ENCODE measurements around the gene CGAS.
A peak's percentile ranks its signal among the peaks of the same experiment; 100 is the strongest.

The CGAS gene

DNA sequence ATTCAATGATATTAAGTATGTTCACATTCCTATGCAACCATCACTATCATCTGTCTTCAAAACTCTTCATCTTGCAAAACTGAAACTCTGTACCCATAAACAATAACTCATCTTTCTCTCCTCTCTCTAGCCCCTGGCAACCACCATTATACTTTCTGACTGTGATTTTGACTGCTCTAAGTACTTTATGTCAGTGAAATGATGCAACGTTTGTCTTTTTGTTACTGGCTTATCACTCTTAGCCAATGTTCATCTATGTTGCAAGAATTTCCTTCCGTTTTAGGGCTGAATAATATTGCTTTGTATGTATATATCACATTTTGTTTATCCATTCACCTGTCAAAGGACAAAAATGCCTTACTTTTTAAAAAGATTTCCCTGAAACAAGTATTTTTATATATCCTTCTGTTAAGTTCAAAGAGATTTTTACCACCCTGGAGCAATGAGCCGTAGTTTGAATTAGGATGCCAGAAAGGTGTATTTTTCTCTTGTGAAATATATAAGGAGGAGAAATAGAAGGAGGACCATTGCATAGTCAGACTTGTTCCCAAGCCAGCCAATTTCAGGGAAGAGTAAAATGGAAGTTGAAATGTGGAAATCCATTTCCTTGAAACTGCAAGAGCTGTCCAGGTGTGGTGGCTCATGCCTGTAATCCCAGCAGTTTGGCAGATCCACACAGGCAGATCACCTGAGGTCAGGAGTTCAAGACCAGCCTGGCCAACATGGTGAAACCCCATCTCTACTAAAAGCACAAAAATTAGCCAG lies 4.0 kb upstream of the CGAS start:
- Mint-ChIP-seq H3K4me1 (peaks cover 7% of the 10 kb centered on the region), H3K27me3 (no peaks in the 10 kb centered on the region), H3K9me3 (no peaks in the 10 kb centered on the region), H3K4me3 (no peak overlapping the region), H3K27ac (ENCODE audit: low read depth) (no peak overlapping the region), H3K36me3 (ENCODE audit: insufficient read depth) (peaks cover 9% of the 10 kb centered on the region)
- DNase-seq (ENCODE audit: low spot score in 2 of 2), result no peak
- no peak for ATAC-seq (replicated peaks; ENCODE audit: extremely low read depth, poor library complexity, severe bottlenecking)

DNA sequence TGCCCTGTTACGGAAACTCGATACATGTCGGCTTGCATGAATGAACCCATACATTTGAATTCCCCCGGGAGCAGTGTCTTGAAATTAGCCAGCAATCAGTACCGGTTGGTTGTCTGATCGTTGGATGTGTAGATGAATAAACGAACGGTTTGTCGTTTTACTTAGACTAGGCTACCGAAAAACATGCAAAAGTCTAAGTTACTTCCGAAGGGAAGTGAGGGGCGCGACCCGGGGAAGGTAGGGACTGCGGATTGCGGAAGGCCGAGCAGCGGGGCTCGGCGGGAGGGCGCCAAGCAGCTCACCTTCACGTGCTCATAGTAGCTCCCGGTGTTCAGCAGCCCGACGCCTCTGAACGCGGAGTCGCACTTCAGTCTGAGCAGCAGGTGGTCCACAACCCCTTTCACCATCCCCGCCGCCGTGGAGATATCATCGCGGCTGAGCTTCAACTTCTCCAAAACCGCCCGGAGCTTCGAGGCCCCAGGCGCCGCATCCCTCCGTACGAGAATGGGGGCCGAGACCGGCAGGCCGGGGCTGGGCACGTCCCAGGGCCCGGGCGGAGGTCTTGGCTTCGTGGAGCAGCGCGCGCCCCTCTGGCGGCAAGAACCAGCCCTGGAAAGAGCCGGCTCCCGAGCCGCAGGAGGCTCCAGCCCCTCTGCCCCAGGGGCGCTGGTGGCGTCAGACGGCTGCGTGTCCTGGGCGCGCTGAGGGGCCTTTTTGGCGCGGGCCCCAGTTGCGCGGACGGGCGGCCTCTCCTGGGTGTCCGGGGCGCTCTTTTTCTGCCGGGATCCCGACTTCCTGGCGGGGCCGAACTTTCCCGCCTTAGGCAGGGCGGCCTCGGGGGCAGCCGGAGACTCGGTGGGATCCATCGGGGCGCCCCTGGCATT lies 632 bp downstream of the CGAS start:
- Mint-ChIP-seq H3K4me3 (peak overlapping the region; percentile 93), H3K27me3 (no peaks in the 10 kb centered on the region), H3K4me1 (peaks cover 21% of the 10 kb centered on the region), H3K9me3 (no peaks in the 10 kb centered on the region), H3K27ac (ENCODE audit: low read depth) (peak overlapping the region; percentile 98), H3K36me3 (ENCODE audit: insufficient read depth) (peaks cover 30% of the 10 kb centered on the region)
- peak; percentile 52 for ATAC-seq (replicated peaks; ENCODE audit: extremely low read depth, poor library complexity, severe bottlenecking)
- peak; percentile 26 to 31 for DNase-seq (ENCODE audit: low spot score in 2 of 2)

DNA sequence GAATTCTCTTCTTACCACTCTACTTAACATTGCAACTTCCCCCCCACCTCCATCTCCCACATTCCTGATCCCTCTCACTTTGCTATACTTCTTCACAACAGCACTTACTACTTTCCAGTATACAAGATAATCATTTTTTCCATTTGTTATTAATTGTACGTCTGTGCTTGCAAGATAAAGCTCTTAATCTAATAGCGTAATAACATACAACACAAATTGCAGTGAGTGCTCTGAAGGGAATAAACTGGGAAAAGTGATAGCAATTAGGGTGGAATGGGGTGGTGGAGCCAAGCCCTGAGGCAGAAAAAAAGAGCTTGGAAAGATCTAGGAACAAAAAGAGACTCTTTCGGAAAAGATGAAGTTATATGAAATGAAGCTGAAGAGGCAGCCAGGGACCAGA lies 8.5 kb downstream of the CGAS start:
- DNase-seq (ENCODE audit: low spot score in 2 of 2), result no peak
- Mint-ChIP-seq H3K4me1 (peaks cover 49% of the 10 kb centered on the region), H3K36me3 (ENCODE audit: insufficient read depth) (peaks cover 59% of the 10 kb centered on the region), H3K9me3 (no peaks in the 10 kb centered on the region), H3K4me3 (no peak overlapping the region), H3K27me3 (no peaks in the 10 kb centered on the region), H3K27ac (ENCODE audit: low read depth) (peak overlapping the region; percentile 3)
- no peak for ATAC-seq (replicated peaks; ENCODE audit: extremely low read depth, poor library complexity, severe bottlenecking)

DNA sequence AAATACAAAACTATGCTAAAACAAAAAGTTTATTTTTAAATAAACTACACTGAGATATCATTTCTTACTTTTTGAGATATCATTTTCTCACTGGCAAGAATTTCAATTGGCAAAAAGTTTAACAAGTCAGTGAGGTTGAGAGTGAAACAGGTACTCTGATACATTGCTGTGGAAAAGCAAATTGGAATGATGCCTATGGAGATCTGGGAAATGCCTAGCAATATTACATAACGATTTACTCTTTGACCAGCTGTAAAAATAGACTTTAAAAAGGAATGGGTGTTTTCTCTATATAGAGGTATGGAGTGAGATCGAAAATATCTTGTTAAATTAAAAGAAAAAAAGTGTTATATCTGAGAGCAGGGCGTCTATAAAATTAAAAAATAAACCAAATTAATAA lies 16.9 kb downstream of the CGAS start:
- no peak for DNase-seq (ENCODE audit: low spot score in 2 of 2)
- H3K27ac Mint-ChIP-seq (ENCODE audit: low read depth), result no peak overlapping the region
- H3K4me1 Mint-ChIP-seq, result peaks cover 5% of the 10 kb centered on the region
- H3K9me3 Mint-ChIP-seq, result no peaks in the 10 kb centered on the region
- no peaks in the 10 kb centered on the region for H3K27me3 Mint-ChIP-seq
- H3K4me3 Mint-ChIP-seq, result no peak overlapping the region
- ATAC-seq (replicated peaks; ENCODE audit: extremely low read depth, poor library complexity, severe bottlenecking), result no peak
- peaks cover 58% of the 10 kb centered on the region for H3K36me3 Mint-ChIP-seq (ENCODE audit: insufficient read depth)

DNA sequence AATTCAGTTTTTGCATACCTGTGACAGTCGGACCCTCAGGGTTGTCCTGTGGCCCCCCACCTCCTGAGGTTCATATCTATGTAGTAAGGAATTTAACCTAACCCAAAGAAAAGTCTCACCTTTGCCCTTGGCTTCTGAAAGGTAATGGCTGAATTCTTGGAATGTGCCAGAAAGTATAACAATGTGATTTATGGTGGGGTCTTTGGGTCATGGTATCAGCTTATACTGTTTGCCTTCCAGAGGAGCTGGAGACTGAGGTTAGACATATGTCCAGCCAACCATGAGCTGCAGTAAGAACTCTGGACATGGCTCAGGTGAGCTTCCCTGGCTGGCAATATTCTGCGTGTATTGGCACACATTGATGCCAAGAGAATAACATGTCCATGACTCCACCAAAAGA lies 30.6 kb downstream of the CGAS start:
- H3K9me3 Mint-ChIP-seq, result no peaks in the 10 kb centered on the region
- no peak overlapping the region for H3K4me3 Mint-ChIP-seq
- ATAC-seq (replicated peaks; ENCODE audit: extremely low read depth, poor library complexity, severe bottlenecking) (no peak), DNase-seq (ENCODE audit: low spot score in 2 of 2) (no peak)
- H3K4me1 Mint-ChIP-seq, result peaks cover 22% of the 10 kb centered on the region
- peak overlapping the region; percentile 89 for H3K27ac Mint-ChIP-seq (ENCODE audit: low read depth)
- no peaks in the 10 kb centered on the region for H3K27me3 Mint-ChIP-seq
- peaks cover 28% of the 10 kb centered on the region for H3K36me3 Mint-ChIP-seq (ENCODE audit: insufficient read depth)

DNA sequence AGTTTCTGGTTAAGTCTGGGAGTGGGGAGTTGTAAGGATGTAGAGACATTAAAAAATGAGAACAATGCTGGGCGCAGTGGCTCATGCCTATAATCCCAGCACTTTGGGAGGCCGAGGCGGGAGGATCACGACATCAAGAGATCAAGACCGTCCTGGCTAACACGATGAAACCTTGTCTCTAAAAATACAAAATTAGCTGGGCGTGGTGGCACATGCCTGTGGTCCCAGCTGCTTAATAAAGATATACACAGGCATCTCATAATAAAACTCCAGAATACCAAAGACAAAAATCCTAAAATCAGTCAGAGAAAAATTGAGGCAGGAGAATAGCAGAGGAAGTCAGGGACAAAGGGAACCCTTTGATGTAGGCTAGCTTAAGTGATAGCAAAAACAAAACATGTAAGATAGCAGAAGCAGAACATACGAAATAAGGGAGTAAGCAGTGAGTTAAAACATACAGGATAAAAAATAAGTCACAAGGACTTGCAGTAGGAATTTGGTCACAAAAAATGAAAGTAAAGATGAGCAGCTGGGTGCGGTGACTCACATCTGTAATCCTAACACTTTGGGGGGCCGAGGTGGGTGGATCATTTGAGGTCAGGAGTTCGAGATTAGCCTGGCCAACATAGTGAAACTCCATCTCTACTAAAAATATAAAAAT lies 33.9 kb downstream of the CGAS start:
- ATAC-seq (replicated peaks; ENCODE audit: extremely low read depth, poor library complexity, severe bottlenecking) (no peak), DNase-seq (ENCODE audit: low spot score in 2 of 2) (no peak)
- Mint-ChIP-seq H3K36me3 (ENCODE audit: insufficient read depth) (peaks cover 14% of the 10 kb centered on the region), H3K27ac (ENCODE audit: low read depth) (peak overlapping the region; percentile 44), H3K27me3 (no peaks in the 10 kb centered on the region), H3K4me3 (no peak overlapping the region), H3K9me3 (no peaks in the 10 kb centered on the region), H3K4me1 (peaks cover 26% of the 10 kb centered on the region)

DNA sequence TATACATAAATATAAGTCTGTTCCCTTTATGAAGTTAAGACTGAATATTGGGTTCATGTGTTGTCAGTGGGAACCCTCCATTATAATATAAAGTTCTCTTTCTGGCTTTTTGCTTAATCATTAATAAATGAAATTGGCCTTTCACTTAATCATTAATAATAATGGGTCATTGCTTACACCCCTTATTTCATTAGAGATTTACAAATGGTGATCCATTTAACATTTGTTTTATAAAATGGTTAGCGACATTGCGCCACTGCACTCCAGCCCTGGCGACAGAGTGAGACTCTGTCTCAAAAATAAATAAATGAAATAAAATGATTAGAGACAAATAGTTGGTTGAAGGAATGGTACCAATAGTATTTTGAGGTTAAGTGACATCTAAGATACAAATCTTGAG lies 39.0 kb downstream of the CGAS start:
- Mint-ChIP-seq H3K27me3 (no peaks in the 10 kb centered on the region), H3K9me3 (no peaks in the 10 kb centered on the region), H3K4me1 (peaks cover 9% of the 10 kb centered on the region), H3K27ac (ENCODE audit: low read depth) (no peak overlapping the region), H3K36me3 (ENCODE audit: insufficient read depth) (peaks cover 10% of the 10 kb centered on the region), H3K4me3 (no peak overlapping the region)
- DNase-seq (ENCODE audit: low spot score in 2 of 2) (no peak), ATAC-seq (replicated peaks; ENCODE audit: extremely low read depth, poor library complexity, severe bottlenecking) (no peak)

DNA sequence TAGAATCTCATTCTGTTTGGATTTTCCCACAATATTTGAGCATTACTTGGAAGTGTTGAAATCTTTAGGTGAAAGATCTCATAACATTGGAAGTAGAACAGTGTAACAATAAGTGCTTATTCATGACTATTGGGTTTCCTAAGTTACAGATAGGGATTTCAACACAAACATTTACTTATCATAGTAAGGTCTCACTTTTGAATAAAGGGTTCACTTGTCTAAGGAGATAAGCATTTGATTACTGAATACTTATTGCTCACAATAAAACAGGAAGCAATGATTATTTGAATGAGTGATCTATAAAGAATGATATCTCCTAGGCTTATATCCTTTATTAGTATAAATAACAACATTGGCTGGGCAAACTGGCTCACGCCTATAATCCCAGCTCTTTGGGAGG lies 42.7 kb downstream of the CGAS start:
- Mint-ChIP-seq H3K36me3 (ENCODE audit: insufficient read depth) (peaks cover 8% of the 10 kb centered on the region), H3K9me3 (no peaks in the 10 kb centered on the region), H3K27me3 (no peaks in the 10 kb centered on the region), H3K4me1 (no peaks in the 10 kb centered on the region), H3K4me3 (no peak overlapping the region), H3K27ac (ENCODE audit: low read depth) (no peak overlapping the region)
- ATAC-seq (replicated peaks; ENCODE audit: extremely low read depth, poor library complexity, severe bottlenecking) (no peak), DNase-seq (ENCODE audit: low spot score in 2 of 2) (no peak)

DNA sequence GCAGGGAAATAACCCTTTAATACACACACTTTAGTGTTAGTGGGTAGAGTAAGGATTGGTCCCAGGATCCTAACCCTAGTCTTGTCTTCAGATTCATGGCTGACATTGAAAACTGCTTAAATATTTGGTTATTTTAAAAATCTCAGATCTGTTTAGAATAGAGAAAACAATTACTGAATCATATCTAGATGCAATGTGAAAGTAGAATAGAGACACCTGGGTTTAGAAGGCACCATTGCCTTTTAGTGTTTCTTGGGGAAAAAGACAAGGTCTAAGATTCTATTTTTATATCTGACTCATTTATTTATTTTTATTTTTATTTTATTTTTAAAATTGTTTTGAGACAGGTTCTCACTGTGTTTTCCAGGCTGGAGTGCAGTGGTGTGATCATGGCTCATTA lies 51.4 kb downstream of the CGAS start:
- no peaks in the 10 kb centered on the region for H3K4me1 Mint-ChIP-seq
- no peaks in the 10 kb centered on the region for H3K9me3 Mint-ChIP-seq
- no peaks in the 10 kb centered on the region for H3K27me3 Mint-ChIP-seq
- no peak overlapping the region for H3K27ac Mint-ChIP-seq (ENCODE audit: low read depth)
- ATAC-seq (replicated peaks; ENCODE audit: extremely low read depth, poor library complexity, severe bottlenecking), result no peak
- no peak for DNase-seq (ENCODE audit: low spot score in 2 of 2)
- no peak overlapping the region for H3K4me3 Mint-ChIP-seq
- peaks cover 4% of the 10 kb centered on the region for H3K36me3 Mint-ChIP-seq (ENCODE audit: insufficient read depth)

DNA sequence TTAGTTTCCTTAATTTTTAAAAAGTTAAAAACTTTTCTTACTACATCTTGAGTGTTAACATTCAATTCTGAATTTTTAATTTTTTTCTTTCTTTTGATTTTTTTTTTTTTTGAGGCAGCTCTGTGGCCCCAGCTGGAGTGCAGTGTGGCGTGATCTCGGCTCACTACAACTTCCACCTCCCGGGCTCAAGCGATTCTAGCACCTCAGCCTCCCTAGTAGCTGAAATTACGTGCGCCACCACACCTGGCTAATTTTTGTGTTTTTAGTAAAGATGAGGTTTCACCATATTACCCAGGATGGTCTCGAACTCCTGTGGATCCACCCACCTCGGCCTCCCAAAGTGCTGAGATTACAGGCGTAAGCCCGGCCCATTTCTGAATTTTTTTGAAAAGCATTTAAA lies 56.2 kb downstream of the CGAS start:
- Mint-ChIP-seq H3K4me3 (no peak overlapping the region), H3K27me3 (no peaks in the 10 kb centered on the region), H3K4me1 (peaks cover 14% of the 10 kb centered on the region), H3K36me3 (ENCODE audit: insufficient read depth) (peaks cover 1% of the 10 kb centered on the region), H3K9me3 (no peaks in the 10 kb centered on the region), H3K27ac (ENCODE audit: low read depth) (no peak overlapping the region)
- ATAC-seq (replicated peaks; ENCODE audit: extremely low read depth, poor library complexity, severe bottlenecking) (no peak), DNase-seq (ENCODE audit: low spot score in 2 of 2) (no peak)

DNA sequence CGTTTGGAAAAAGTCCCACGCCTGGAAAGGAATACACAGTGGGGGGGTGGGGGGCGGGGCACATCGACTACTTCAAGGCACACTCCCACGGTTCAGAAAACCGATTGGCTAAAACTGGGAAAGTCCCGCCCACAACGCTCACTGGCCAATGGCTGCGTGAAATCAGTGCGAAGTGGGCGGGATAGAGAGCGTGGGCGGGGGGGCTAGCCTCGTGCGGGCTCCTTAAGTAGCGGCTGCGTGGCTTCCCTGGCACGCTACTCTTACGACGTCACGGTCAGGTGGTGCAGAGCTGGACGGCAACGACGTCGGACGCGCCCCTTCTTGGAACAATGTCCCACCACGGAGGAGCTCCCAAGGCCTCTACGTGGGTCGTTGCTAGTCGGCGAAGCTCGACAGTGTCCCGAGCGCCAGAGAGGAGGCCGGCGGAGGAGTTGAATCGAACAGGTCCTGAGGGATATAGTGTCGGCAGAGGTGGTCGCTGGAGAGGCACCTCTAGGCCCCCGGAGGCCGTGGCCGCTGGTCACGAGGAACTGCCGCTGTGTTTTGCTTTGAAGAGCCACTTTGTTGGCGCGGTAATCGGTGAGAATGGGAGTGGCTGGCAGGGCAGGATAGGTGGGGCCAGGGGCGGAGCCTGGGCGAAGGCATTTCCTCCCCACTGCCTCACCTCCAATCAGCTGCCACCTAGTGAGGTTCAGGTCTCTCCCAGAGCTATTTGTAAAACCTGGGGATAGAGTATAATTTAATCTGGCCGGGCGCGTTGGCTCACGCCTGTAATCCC lies 57.3 kb downstream of the CGAS start, which contains the start of gene DDX43:
Gene DDX43 (plus strand): TSS at position 252 of the 778 bp plus-strand sequence. CDS start 78 bp downstream, at position 330.
- DNase-seq (ENCODE audit: low spot score in 2 of 2) (peak; percentile 29 to 33), ATAC-seq (replicated peaks; ENCODE audit: extremely low read depth, poor library complexity, severe bottlenecking) (peak; percentile 84)
- Mint-ChIP-seq H3K4me3 (peak within 1 kb of the TSS; percentile 72), H3K36me3 (ENCODE audit: insufficient read depth) (peaks cover 1% of the 10 kb centered on the region), H3K27me3 (no peaks in the 10 kb centered on the region), H3K27ac (ENCODE audit: low read depth) (peak within 1 kb of the TSS; percentile 93), H3K9me3 (no peaks in the 10 kb centered on the region), H3K4me1 (peaks cover 15% of the 10 kb centered on the region)

DNA sequence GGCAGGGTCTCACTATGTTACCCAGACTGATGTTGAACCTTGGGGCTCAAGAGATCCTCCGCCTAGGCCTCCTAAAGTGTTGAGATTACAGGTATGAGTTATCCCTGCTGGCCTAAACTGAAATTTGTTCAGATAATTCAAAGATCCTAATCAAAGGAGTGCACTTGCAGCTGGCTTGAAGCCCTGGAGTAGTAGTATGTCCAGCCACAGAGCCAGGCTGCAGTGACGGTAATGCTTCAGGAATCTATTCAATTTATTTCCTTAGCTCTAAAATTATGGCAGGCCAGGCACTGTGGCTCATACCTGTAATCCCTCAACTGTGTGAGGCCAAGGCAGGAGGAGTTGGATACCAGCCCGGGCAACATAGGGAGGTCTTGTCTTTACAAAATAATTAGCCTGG lies 58.8 kb downstream of the CGAS start:
- Mint-ChIP-seq H3K4me1 (peaks cover 20% of the 10 kb centered on the region), H3K36me3 (ENCODE audit: insufficient read depth) (peaks cover 1% of the 10 kb centered on the region), H3K27ac (ENCODE audit: low read depth) (no peak overlapping the region), H3K27me3 (no peaks in the 10 kb centered on the region), H3K4me3 (no peak overlapping the region), H3K9me3 (no peaks in the 10 kb centered on the region)
- DNase-seq (ENCODE audit: low spot score in 2 of 2) (no peak), ATAC-seq (replicated peaks; ENCODE audit: extremely low read depth, poor library complexity, severe bottlenecking) (no peak)

Data from central memory CD8-positive, alpha-beta T cell (primary cell).